ENCODE measurements around the gene DUSP5.
"Not testable (repeated sequence)": the region's sequence is repeated elsewhere in the genome, so short reads cannot be mapped to it uniquely, and the experiment has no call there.

DUSP5 gene

GRCh38 chr10:110497438-110498086 is at the start of gene DUSP5:
DUSP5 (plus strand) TSS chr10:110497907; CDS start chr10:110498122, 215 bp downstream.
- peak; percentile 88 for DNase-seq

GRCh38 chr10:110448682-110449418 is 48.9 kb upstream of the DUSP5 start:
- no peak for DNase-seq

- DNase-seq: no peak
Observed at GRCh38 chr10:110455446-110455845, 42.3 kb upstream of the DUSP5 start.

- DNase-seq: no peak
Observed at GRCh38 chr10:110456046-110456445, 41.7 kb upstream of the DUSP5 start.

GRCh38 chr10:110456523-110457091 is 41.1 kb upstream of the DUSP5 start:
- DNase-seq: no peak

GRCh38 chr10:110457851-110458250 is 39.9 kb upstream of the DUSP5 start:
- DNase-seq: no peak

- DNase-seq: no peak
Observed at GRCh38 chr10:110458266-110458920, 39.3 kb upstream of the DUSP5 start.

GRCh38 chr10:110459600-110459999 is 38.1 kb upstream of the DUSP5 start:
- no peak for DNase-seq

- DNase-seq: no peak
Observed at GRCh38 chr10:110460111-110460809, 37.4 kb upstream of the DUSP5 start.

- DNase-seq: no peak
Observed at GRCh38 chr10:110461088-110461487, 36.6 kb upstream of the DUSP5 start.

- DNase-seq: no peak
Observed at GRCh38 chr10:110461530-110461929, 36.2 kb upstream of the DUSP5 start.

- no peak for DNase-seq
Observed at GRCh38 chr10:110462166-110463095, 35.3 kb upstream of the DUSP5 start.

- DNase-seq: not testable (repeated sequence)
Observed at GRCh38 chr10:110468258-110468657, 29.4 kb upstream of the DUSP5 start.

- DNase-seq: not testable (repeated sequence)
Observed at GRCh38 chr10:110470541-110470940, 27.2 kb upstream of the DUSP5 start.

GRCh38 chr10:110471566-110472139 is 26.1 kb upstream of the DUSP5 start:
- no peak for DNase-seq

- DNase-seq: no peak
Observed at GRCh38 chr10:110474017-110474416, 23.7 kb upstream of the DUSP5 start.

GRCh38 chr10:110474826-110475225 is 22.9 kb upstream of the DUSP5 start:
- DNase-seq: no peak

- DNase-seq: no peak
Observed at GRCh38 chr10:110475722-110476515, 21.8 kb upstream of the DUSP5 start.

- DNase-seq: no peak
Observed at GRCh38 chr10:110479710-110480109, 18.0 kb upstream of the DUSP5 start.

- DNase-seq: no peak
Observed at GRCh38 chr10:110480387-110480786, 17.3 kb upstream of the DUSP5 start.

GRCh38 chr10:110481919-110482318 is 15.8 kb upstream of the DUSP5 start:
- DNase-seq: no peak

Measured in midbrain (tissue), 1 donor.